Muscle layer of colon (tissue), 2 donors: ENCODE data around the gene VKORC1.

ENCODE experiments used
- H3K27ac ChIP-seq: one replicate; pipeline ENCODE4 v1.7.0; 2013; ENCODE audit warnings: low read depth, mild to moderate bottlenecking, low read length, moderate library complexity
- H3K27me3 ChIP-seq, 2 donors: one replicate each; pipeline ENCODE4 v1.7.0; 2013; ENCODE audit warnings: low read length in 2 of 2, mild to moderate bottlenecking in 2 of 2; ENCODE audit not compliant: insufficient read depth in 2 of 2, control insufficient read depth in 1 of 2
- H3K36me3 ChIP-seq: one replicate; pipeline ENCODE4 v1.7.0; 2013; ENCODE audit warnings: mild to moderate bottlenecking, low read length; ENCODE audit not compliant: insufficient read depth
- H3K4me1 ChIP-seq: one replicate; pipeline ENCODE4 v1.7.0; 2013; ENCODE audit warnings: mild to moderate bottlenecking, low read length; ENCODE audit not compliant: insufficient read depth
- H3K4me3 ChIP-seq, 2 donors: one replicate each; pipeline ENCODE4 v1.7.0; 2013; ENCODE audit warnings: low read length in 2 of 2, low read depth in 1 of 2, mild to moderate bottlenecking in 1 of 2, moderate library complexity in 1 of 2
- H3K9ac ChIP-seq: one replicate; pipeline ENCODE4 v1.7.0; 2013; ENCODE audit warnings: low read length
- H3K9me3 ChIP-seq: one replicate; pipeline ENCODE4 v1.7.0; 2013; ENCODE audit warnings: mild to moderate bottlenecking, low read length
- donor health status: abdominal sarcoma.
- donor health status: Adenocarcinoma of cecum.

VKORC1 gene

GRCh38 chr16:31135535-31136286 is 41.1 kb upstream of the VKORC1 start, which contains the start of gene PRSS8:
PRSS8 (minus strand) TSS chr16:31135727; CDS start chr16:31135498, 229 bp downstream.
- Histone ChIP-seq H3K4me3 (no peak within 1 kb of the TSS), H3K9me3 (no peaks in the 10 kb centered on the region), H3K4me1 (peaks cover 7% of the 10 kb centered on the region), H3K9ac (no peak within 1 kb of the TSS), H3K27me3 (peaks cover 0 to 12% of the 10 kb centered on the region in 2 donors), H3K36me3 (peaks cover 19% of the 10 kb centered on the region), H3K27ac (no peak within 1 kb of the TSS)

GRCh38 chr16:31134625-31135534 is 40.3 kb upstream of the VKORC1 start:
- Histone ChIP-seq H3K4me1 (peaks cover 5% of the 10 kb centered on the region), H3K9me3 (no peaks in the 10 kb centered on the region), H3K36me3 (peaks cover 25% of the 10 kb centered on the region), H3K27me3 (peaks cover 0 to 12% of the 10 kb centered on the region in 2 donors), H3K27ac (no peak overlapping the region), H3K4me3 (no peak overlapping the region), H3K9ac (no peak overlapping the region)

GRCh38 chr16:31134091-31134571 is 39.5 kb upstream of the VKORC1 start:
- Histone ChIP-seq H3K4me3 (no peak overlapping the region), H3K4me1 (peaks cover 9% of the 10 kb centered on the region), H3K9me3 (no peaks in the 10 kb centered on the region), H3K27me3 (peaks cover 0 to 12% of the 10 kb centered on the region in 2 donors), H3K27ac (no peak overlapping the region), H3K9ac (no peak overlapping the region), H3K36me3 (peaks cover 33% of the 10 kb centered on the region)

GRCh38 chr16:31133046-31133501 is 38.5 kb upstream of the VKORC1 start:
- Histone ChIP-seq H3K27ac (no peak overlapping the region), H3K36me3 (peaks cover 43% of the 10 kb centered on the region), H3K9ac (no peak overlapping the region), H3K4me1 (peaks cover 9% of the 10 kb centered on the region), H3K9me3 (no peaks in the 10 kb centered on the region), H3K4me3 (no peak overlapping the region), H3K27me3 (peaks cover 0 to 12% of the 10 kb centered on the region in 2 donors)

DNA sequence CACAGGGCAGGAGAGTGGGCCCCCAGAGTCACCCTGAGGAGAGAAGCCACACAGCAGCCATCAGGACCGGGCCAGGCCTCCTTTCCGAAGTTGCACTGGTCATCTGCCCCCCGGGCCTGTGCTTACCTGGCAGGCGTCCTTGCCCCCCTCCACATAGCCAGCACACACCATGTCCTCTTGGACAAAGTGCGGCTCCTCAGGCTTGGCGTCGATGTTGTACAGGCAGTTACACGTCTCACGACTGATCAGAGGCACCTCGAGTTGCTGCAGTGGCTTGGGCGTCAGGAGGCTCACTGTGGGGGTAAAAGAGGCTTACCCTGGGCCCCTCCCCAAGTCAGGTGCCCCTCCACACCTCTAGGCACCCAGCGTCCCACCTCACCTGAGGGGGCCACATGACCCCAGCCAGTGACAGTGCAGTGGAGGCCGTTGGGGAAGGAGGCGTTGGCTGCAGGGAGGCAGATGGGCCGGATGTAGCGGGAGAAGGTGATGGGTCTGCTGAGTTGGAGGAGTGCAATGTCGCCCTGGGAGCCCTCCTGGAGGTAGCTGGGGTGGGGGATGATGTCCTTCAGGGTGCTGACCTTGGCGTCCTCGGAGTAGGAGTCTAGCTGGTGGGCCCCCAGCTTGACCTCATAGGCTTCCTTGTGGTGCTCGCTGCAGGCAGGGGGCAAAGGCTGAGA is 37.8 kb upstream of the VKORC1 start:
- Histone ChIP-seq H3K4me1 (peaks cover 9% of the 10 kb centered on the region), H3K9me3 (no peaks in the 10 kb centered on the region), H3K27me3 (peaks cover 0 to 12% of the 10 kb centered on the region in 2 donors), H3K27ac (no peak overlapping the region), H3K9ac (no peak overlapping the region), H3K36me3 (peaks cover 49% of the 10 kb centered on the region), H3K4me3 (no peak overlapping the region)

DNA sequence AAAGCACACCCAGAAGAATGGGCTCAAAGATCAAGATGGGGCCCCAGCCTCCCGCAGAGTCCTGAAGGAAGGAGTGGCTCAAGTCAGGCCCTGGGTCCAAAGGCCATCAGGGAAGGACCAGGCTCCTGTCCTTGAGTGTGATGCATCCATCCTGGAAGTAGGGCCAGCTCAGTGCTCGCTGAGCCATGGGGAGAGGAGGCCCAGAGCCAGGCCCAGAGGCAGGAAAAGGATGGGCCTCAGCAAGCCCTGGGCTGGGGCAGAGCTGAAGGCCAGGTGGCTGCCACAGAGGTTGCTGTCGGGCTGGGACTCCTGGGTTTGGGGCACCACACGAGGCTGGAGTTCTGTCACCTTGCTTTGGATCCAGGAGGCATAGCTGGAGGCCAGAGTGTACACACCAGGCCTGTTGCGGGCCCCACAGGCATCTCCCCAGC is 37.3 kb upstream of the VKORC1 start:
- Histone ChIP-seq H3K36me3 (peaks cover 55% of the 10 kb centered on the region), H3K9ac (no peak overlapping the region), H3K4me1 (peaks cover 9% of the 10 kb centered on the region)

GRCh38 chr16:31131416-31131815 is 36.8 kb upstream of the VKORC1 start:
- Histone ChIP-seq H3K9ac (no peak overlapping the region), H3K4me3 (no peak overlapping the region), H3K36me3 (peaks cover 56% of the 10 kb centered on the region), H3K4me1 (peaks cover 9% of the 10 kb centered on the region), H3K9me3 (no peaks in the 10 kb centered on the region), H3K27ac (no peak overlapping the region), H3K27me3 (peaks cover 0 to 12% of the 10 kb centered on the region in 2 donors)

More for the DNA sequence above, 37.3 kb upstream of the VKORC1 start:
- peaks cover 0 to 12% of the 10 kb centered on the region in 2 donors for H3K27me3 ChIP-seq
- no peaks in the 10 kb centered on the region for H3K9me3 ChIP-seq
- no peak overlapping the region for H3K4me3 ChIP-seq
- H3K27ac ChIP-seq, result no peak overlapping the region

GRCh38 chr16:31130899-31131298 is 36.3 kb upstream of the VKORC1 start:
- H3K4me1 ChIP-seq, result peaks cover 9% of the 10 kb centered on the region
- H3K9ac ChIP-seq, result no peak overlapping the region
- peaks cover 0 to 7% of the 10 kb centered on the region in 2 donors for H3K27me3 ChIP-seq
- H3K36me3 ChIP-seq, result peaks cover 59% of the 10 kb centered on the region
- H3K9me3 ChIP-seq, result no peaks in the 10 kb centered on the region
- no peak overlapping the region for H3K27ac ChIP-seq
- no peak overlapping the region for H3K4me3 ChIP-seq

GRCh38 chr16:31130336-31130891 is 35.8 kb upstream of the VKORC1 start:
- Histone ChIP-seq H3K9ac (no peak overlapping the region), H3K9me3 (no peaks in the 10 kb centered on the region), H3K27ac (no peak overlapping the region), H3K36me3 (peaks cover 62% of the 10 kb centered on the region), H3K4me1 (peaks cover 9% of the 10 kb centered on the region), H3K4me3 (no peak overlapping the region), H3K27me3 (peaks cover 0 to 2% of the 10 kb centered on the region in 2 donors)

DNA sequence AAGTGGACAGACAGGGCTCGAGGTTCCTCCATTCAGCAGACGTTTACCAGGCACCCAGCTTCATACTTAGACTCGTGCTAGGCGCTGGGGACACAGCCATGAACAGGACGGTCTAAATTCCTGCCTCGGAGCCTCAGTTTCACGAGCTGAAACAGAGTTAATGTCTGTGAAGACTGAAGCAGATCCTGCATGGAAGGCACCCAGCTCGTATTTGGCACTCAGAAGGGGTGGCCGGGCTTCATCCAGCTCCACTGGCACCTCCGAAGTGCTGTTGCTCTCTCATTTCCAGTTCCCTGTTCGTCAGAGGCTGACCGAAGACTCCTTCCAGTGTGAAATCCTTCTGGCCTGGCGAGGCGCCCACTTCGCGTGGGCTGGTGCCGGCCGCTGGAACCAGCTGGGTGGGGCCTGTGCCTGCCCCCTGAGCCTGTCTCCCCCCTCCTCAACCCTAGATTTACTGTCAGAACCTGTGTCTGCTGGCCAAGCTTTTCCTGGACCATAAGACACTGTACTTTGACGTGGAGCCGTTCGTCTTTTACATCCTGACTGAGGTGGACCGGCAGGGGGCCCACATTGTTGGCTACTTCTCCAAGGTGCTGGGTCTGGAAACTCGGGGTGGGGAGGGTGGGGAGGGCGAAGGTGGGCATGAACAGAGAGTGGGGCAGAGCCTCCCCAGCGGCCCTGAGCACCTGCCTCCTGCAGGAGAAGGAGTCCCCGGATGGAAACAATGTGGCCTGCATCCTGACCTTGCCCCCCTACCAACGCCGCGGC is 35.2 kb upstream of the VKORC1 start:
- Histone ChIP-seq H3K4me3 (no peak overlapping the region), H3K9ac (no peak overlapping the region), H3K27me3 (no peaks in the 10 kb centered on the region), H3K4me1 (peaks cover 5% of the 10 kb centered on the region), H3K9me3 (no peaks in the 10 kb centered on the region), H3K27ac (peak overlapping the region; percentile 17), H3K36me3 (peaks cover 66% of the 10 kb centered on the region)
